Dendritic cell treated with granulocyte-macrophage colony-stimulating factor and Interleukin-4, amounts not matched to agents 40 ng/mL and 50 ng/mL, for 4 days (primary cell): ENCODE measurements around the gene ADAMTS2.

Experiments
- H3K27ac Mint-ChIP-seq: one replicate; pipeline ENCODE4 v1.8.0; 2022; ENCODE audit warnings: mild to moderate bottlenecking, mixed read lengths
- H3K27me3 Mint-ChIP-seq: one replicate; pipeline ENCODE4 v1.8.0; 2022; ENCODE audit warnings: mild to moderate bottlenecking, mixed read lengths
- H3K36me3 Mint-ChIP-seq: one replicate; pipeline ENCODE4 v1.8.0; 2022; ENCODE audit warnings: low read depth, mixed read lengths
- H3K4me1 Mint-ChIP-seq: one replicate; pipeline ENCODE4 v1.8.0; 2022; ENCODE audit warnings: low read depth, mixed read lengths
- H3K4me3 Mint-ChIP-seq: one replicate; pipeline ENCODE4 v1.8.0; 2022; ENCODE audit warnings: mild to moderate bottlenecking, moderate library complexity, mixed read lengths
- H3K9me3 Mint-ChIP-seq: one replicate; pipeline ENCODE4 v1.8.0; 2022; ENCODE audit warnings: mixed read lengths
- intact Hi-C: fragments of 100-400 bp; cut with micrococcal nuclease; formaldehyde crosslinking; loops from one replicate; pipeline ENCODE4 v1.15.0; 2022

Gene ADAMTS2

DNA sequence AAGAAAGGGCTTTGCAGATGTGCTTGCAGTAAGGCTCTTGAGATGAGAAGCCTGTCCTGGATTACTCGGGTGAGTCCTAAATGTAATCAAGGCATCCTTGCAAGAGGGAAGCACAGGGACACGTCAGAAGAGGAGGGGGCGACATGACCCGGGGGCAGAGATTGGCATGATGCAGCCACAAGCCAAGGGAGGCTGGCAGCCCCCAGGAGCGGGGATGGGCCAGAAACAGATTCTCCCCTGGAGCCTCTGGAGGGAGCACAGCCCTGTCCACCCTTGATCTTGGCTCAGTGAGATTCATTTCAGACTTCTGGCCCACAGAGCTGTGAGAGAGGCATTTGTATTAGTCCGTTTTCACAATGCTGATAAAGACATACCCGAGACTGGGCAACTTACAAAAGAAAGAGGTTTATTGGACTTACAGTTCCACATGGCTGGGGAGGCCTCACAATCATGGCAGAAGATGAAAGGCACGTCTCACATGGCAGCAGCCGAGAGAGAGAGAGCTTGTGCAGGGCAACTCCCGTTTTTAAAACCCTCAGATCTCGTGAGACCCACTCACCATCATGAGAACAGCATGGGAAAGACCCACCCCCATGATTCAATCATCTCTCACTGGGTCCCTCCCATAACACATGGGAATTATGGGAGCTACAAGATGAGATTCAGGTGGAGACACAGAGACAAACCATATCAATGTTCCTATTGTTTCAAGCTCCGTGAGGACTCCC, 76.1 kb downstream of the ADAMTS2 start:
- no peaks in the 10 kb centered on the region for H3K4me1 Mint-ChIP-seq
- intact Hi-C loops, result no loop called here
- no peak overlapping the region for H3K4me3 Mint-ChIP-seq
- no peak overlapping the region for H3K27ac Mint-ChIP-seq
- no peaks in the 10 kb centered on the region for H3K36me3 Mint-ChIP-seq
- no peaks in the 10 kb centered on the region for H3K9me3 Mint-ChIP-seq
- peaks cover 8% of the 10 kb centered on the region for H3K27me3 Mint-ChIP-seq

- intact Hi-C loops, result no loop called here
- no peak overlapping the region for H3K4me3 Mint-ChIP-seq
- peaks cover 8% of the 10 kb centered on the region for H3K27me3 Mint-ChIP-seq
These were observed 76.8 kb downstream of the ADAMTS2 start for GRCh38 chr5:179268399-179268952.

DNA sequence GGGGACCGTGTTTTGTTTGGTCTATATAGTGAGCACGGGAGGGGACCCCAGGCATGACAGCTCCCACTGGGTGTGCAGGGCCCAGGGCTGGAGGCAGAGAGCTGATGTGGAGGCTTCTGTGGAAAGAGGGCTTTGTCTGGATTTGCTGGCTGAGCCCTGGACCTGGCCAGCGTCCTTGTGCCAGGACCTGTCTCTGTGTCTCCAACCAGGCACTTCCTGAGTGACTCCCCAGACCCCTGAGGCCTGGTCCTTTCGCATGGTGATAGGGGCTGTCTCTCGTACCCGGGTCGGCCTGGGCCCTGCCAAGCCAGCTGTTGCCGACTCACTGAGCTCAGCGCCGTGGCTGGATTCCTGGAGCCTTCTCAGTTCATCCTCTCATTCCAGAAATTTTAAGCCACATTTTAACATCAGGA, 77.6 kb downstream of the ADAMTS2 start:
- Mint-ChIP-seq H3K4me3 (no peak overlapping the region), H3K36me3 (no peaks in the 10 kb centered on the region), H3K4me1 (no peaks in the 10 kb centered on the region), H3K27ac (no peak overlapping the region), H3K27me3 (peaks cover 8% of the 10 kb centered on the region), H3K9me3 (no peaks in the 10 kb centered on the region)
- intact Hi-C loops, result no loop called here

More at GRCh38 chr5:179268399-179268952, 76.8 kb downstream of the ADAMTS2 start:
- Mint-ChIP-seq H3K36me3 (no peaks in the 10 kb centered on the region), H3K9me3 (no peaks in the 10 kb centered on the region), H3K27ac (no peak overlapping the region), H3K4me1 (no peaks in the 10 kb centered on the region)

- Mint-ChIP-seq H3K4me3 (no peak overlapping the region), H3K4me1 (no peaks in the 10 kb centered on the region), H3K27ac (no peak overlapping the region), H3K9me3 (no peaks in the 10 kb centered on the region), H3K36me3 (no peaks in the 10 kb centered on the region), H3K27me3 (peaks cover 8% of the 10 kb centered on the region)
- intact Hi-C loops, result no loop called here
These were observed 78.1 kb downstream of the ADAMTS2 start for GRCh38 chr5:179267071-179267670.

GRCh38 chr5:179266291-179267070, 78.8 kb downstream of the ADAMTS2 start:
- intact Hi-C loops, result no loop called here
- Mint-ChIP-seq H3K27ac (no peak overlapping the region), H3K4me1 (no peaks in the 10 kb centered on the region), H3K27me3 (peaks cover 8% of the 10 kb centered on the region), H3K9me3 (no peaks in the 10 kb centered on the region), H3K36me3 (no peaks in the 10 kb centered on the region), H3K4me3 (no peak overlapping the region)

DNA sequence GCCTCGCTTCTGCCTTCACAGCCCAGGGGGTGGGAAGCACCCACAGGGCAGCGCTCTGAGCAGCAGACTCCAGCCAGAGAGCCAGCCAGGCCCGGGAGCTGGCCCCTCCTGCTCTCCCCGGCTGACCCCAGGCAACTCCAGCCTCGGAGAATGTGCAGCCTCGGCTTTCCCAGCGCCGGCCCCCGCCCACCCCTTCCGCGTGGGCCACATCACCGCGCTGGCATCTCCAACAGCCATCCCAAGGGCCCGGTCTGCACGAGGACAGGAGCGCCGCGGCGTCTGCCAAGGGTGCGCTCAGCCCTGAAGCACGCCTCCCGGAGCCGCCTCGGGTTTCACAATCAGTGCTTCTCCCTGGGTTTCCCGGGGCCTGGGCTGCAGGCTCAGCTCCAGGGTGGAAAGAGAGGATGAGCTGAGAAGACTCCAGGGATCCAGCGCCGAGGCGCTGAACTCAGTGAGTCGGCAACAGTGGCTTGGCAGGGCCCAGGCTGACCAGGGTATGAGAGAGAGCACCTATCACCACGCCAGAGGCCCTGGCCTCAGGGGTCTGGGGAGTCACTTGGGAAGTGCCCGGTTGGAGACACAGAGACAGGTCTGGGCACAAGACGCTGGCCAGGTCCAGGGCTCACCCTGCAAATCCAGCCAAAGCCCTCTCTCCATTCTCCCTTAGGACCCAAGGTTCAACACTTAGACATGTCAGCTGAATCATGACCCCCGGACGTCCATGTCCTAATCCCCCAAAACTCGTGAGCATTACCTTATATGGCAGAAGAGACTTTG, 79.6 kb downstream of the ADAMTS2 start:
- Mint-ChIP-seq H3K36me3 (no peaks in the 10 kb centered on the region), H3K4me1 (no peaks in the 10 kb centered on the region), H3K27me3 (peaks cover 8% of the 10 kb centered on the region), H3K4me3 (no peak overlapping the region), H3K9me3 (no peaks in the 10 kb centered on the region), H3K27ac (no peak overlapping the region)
- intact Hi-C loops, result no loop called here

DNA sequence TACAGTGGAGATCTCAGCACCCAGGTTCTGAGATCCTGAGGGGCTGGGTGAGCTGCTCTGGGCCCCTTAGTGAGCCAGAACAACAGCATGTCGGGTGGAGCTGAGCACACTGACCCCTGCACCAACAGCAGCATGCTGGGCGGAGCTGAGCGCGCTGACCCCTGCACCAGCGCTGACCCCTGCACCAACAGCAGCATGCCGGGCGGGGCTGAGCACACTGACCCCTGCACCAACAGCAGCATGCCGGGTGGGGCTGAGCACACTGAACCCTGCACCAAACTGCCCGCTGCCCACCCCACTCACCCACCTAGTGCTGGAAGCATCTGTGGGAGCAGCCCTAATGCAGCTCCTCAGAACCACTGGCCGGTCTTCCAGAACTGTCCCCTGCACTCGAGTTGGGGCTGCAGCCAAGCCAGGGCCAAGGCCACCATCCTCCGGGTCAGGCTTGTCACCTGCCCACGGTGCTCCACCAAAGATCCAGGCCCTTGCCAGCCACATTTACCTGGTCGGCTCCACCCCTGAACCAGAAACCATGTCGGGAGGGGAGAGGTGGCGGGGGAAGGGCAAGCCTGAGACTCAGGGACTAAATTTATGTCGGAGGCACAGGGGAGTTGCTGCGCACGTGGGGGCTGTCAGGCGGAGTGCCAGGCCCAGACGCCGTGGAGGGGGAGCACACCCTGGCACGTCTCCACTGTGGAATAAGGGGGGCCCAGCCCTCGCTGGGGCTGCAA, 80.3 kb downstream of the ADAMTS2 start:
- intact Hi-C loops, result no loop called here
- H3K9me3 Mint-ChIP-seq, result no peaks in the 10 kb centered on the region
- H3K36me3 Mint-ChIP-seq, result no peaks in the 10 kb centered on the region
- no peaks in the 10 kb centered on the region for H3K4me1 Mint-ChIP-seq
- H3K27me3 Mint-ChIP-seq, result peaks cover 8% of the 10 kb centered on the region
- no peak overlapping the region for H3K4me3 Mint-ChIP-seq
- no peak overlapping the region for H3K27ac Mint-ChIP-seq

- H3K9me3 Mint-ChIP-seq, result no peaks in the 10 kb centered on the region
- H3K36me3 Mint-ChIP-seq, result no peaks in the 10 kb centered on the region
- peaks cover 8% of the 10 kb centered on the region for H3K27me3 Mint-ChIP-seq
- H3K4me3 Mint-ChIP-seq, result no peak overlapping the region
- intact Hi-C loops, result no loop called here
- no peak overlapping the region for H3K27ac Mint-ChIP-seq
- no peaks in the 10 kb centered on the region for H3K4me1 Mint-ChIP-seq
These were observed 81.0 kb downstream of the ADAMTS2 start for GRCh38 chr5:179264053-179264782.

DNA sequence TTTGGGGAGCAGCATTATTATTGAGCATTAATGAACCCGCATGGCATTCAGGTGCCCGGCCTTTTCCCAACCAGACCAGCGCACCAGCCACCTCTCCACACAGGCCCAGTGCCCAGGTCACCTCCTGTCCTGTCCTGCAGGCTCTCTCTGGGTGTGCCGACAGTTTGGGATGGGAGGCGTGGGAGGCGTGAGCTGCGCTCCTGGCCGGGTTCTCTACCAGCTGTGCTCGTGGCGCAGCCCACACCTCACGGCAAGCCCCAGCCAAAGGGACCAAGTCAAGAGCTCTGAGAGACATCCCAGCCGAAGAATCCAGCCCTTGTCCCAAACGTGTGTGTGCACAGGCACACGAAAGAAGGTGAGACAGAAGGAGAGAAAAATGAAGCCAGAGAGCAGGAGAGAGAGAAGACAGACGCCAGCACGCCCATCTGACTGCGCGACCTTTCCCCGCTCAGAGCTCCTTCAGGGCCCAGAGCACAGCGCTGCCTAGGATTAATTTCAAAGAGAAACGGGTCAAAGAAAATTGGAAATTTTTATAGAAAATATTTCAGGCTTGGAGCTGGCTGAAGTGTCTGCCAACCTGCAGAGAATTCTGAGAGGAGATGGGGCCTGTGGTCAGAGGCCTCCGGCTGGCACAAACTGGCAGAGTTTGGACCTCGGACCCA, 81.7 kb downstream of the ADAMTS2 start:
- intact Hi-C loops, result no loop called here
- no peak overlapping the region for H3K27ac Mint-ChIP-seq
- no peaks in the 10 kb centered on the region for H3K4me1 Mint-ChIP-seq
- no peaks in the 10 kb centered on the region for H3K9me3 Mint-ChIP-seq
- H3K36me3 Mint-ChIP-seq, result no peaks in the 10 kb centered on the region
- peaks cover 8% of the 10 kb centered on the region for H3K27me3 Mint-ChIP-seq
- no peak overlapping the region for H3K4me3 Mint-ChIP-seq

GRCh38 chr5:179262126-179262920, 82.9 kb downstream of the ADAMTS2 start:
- no peak overlapping the region for H3K4me3 Mint-ChIP-seq
- no peaks in the 10 kb centered on the region for H3K9me3 Mint-ChIP-seq
- H3K27ac Mint-ChIP-seq, result no peak overlapping the region
- H3K4me1 Mint-ChIP-seq, result no peaks in the 10 kb centered on the region
- H3K27me3 Mint-ChIP-seq, result peaks cover 8% of the 10 kb centered on the region
- H3K36me3 Mint-ChIP-seq, result no peaks in the 10 kb centered on the region
- intact Hi-C loops, result no loop called here

DNA sequence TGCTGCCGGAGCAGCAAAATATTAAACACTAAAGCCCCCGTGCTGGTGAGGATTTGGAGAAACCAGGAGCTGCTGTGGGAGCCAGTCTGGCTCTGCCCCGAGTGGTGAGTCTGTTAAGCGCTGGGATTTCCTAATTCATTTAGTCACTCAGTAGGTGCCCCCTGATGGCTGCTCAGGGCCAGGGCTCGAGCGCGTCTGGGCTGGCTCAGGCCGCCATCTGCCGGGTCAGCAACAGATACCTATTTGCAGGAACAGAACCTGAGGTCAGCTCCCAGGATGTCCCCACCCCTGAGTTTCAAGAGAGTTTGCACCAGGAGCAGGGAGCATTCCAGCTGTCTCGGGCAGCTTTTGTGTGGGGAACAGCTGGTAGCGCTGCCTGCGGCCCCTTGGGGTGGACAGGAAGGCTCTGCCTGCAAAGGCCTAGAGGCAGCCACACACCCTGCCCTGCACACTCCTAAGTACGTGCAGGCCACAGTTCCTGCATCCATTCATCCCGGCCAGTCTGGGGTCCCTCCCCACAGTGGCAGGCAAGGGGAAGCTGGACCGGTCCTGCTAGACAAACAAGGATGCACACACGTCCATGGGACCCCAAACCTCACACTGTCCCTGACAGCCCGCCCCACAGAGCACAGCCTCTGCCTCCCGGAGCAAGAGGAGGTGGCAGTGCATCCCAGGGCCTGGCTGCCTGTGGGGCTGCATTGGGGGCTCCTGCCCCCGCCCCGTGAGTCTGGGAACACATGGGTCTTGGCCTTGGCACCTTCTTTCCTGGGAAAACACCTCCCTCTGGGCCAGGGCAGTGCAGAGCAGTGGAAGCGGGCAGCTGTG, 83.7 kb downstream of the ADAMTS2 start:
- no peak overlapping the region for H3K27ac Mint-ChIP-seq
- H3K27me3 Mint-ChIP-seq, result peaks cover 8% of the 10 kb centered on the region
- H3K4me3 Mint-ChIP-seq, result no peak overlapping the region
- no peaks in the 10 kb centered on the region for H3K36me3 Mint-ChIP-seq
- no peaks in the 10 kb centered on the region for H3K9me3 Mint-ChIP-seq
- H3K4me1 Mint-ChIP-seq, result no peaks in the 10 kb centered on the region
- intact Hi-C loops, result no loop called here
